K562 (cell line): ENCODE measurements around the gene STK17A. TPM values are rescaled to one million over a fixed set of nuclear protein-coding genes. Genes with fewer than 3 reads are reported as not detected.

Experiments used
- BCL6 ChIP-seq: fragments of 250-450 bp; sonication (Bioruptor Pico); IDR thresholded peaks from 2 replicates; pipeline ENCODE4 v1.4.0; 2020
- BRF1 ChIP-seq: IDR thresholded peaks from 3 replicates; pipeline ENCODE4 v1.6.1; 2011; ENCODE audit warnings: borderline replicate concordance, mild to moderate bottlenecking; ENCODE audit not compliant: insufficient read length; ENCODE audit errors: extremely low read depth
- MYBL2 ChIP-seq, 2 experiments: fragments of 450-650 bp in 1 of 2; sonication (generic) in 1 of 2; formaldehyde crosslinking in 1 of 2; IDR thresholded peaks; 2 replicates each; pipeline versions ENCODE4 v1.6.1 to v1.8.1; 2017 to 2022; ENCODE audit warnings: borderline replicate concordance in 1 of 2, inconsistent platforms in 1 of 2, low read depth in 1 of 2, mild to moderate bottlenecking in 1 of 2, missing genetic modification reagents in 1 of 2, moderate library complexity in 1 of 2
- PRMT5 ChIP-seq: sonication (generic); formaldehyde crosslinking; IDR thresholded peaks from 2 replicates; pipeline ENCODE4 v1.5.0; 2020; ENCODE audit warnings: missing genetic modification reagents
- PTRF ChIP-seq: fragments of 450-650 bp; IDR thresholded peaks from 2 replicates; pipeline ENCODE4 v1.6.1; 2016; ENCODE audit warnings: mild to moderate bottlenecking, missing genetic modification characterization, missing compliant biosample characterization
- PURB ChIP-seq: sonication (generic); formaldehyde crosslinking; IDR thresholded peaks from 2 replicates; pipeline ENCODE4 v1.9.0; 2021; ENCODE audit warnings: low read depth, mild to moderate bottlenecking, missing genetic modification reagents
- RBM17 ChIP-seq: fragments of 200-400 bp; formaldehyde crosslinking; IDR thresholded peaks from 2 replicates; pipeline ENCODE4 v1.6.1; 2017; ENCODE audit warnings: low read depth, mild to moderate bottlenecking, low read length, borderline replicate concordance
- RFX7 ChIP-seq: fragments of 250-450 bp; sonication (Bioruptor Pico); IDR thresholded peaks from 2 replicates; pipeline ENCODE4 v1.5.1; 2021; ENCODE audit warnings: mild to moderate bottlenecking
- ZBTB1 ChIP-seq: sonication (generic); formaldehyde crosslinking; IDR thresholded peaks from 2 replicates; pipeline ENCODE4 v1.8.1; 2023; ENCODE audit warnings: missing genetic modification reagents, low read depth, mild to moderate bottlenecking, borderline replicate concordance
- ZEB2 ChIP-seq: fragments of 450-650 bp; IDR thresholded peaks from 2 replicates; pipeline ENCODE4 v1.6.1; 2016
- ZNF212 ChIP-seq: fragments of 450-650 bp; formaldehyde crosslinking; IDR thresholded peaks from 2 replicates; pipeline ENCODE4 v1.4.0; 2020; ENCODE audit warnings: mild to moderate bottlenecking
- ZNF3 ChIP-seq: fragments of 250-450 bp; sonication (Bioruptor Pico); IDR thresholded peaks from 2 replicates; pipeline ENCODE4 v1.5.0; 2021; ENCODE audit warnings: mild to moderate bottlenecking, moderate library complexity
- ZNF311 ChIP-seq: fragments of 250-450 bp; sonication (Bioruptor Pico); IDR thresholded peaks from 2 replicates; pipeline ENCODE4 v1.4.0; 2020; ENCODE audit warnings: mild to moderate bottlenecking, moderate library complexity
- ZNF354B ChIP-seq: fragments of 250-450 bp; sonication (Bioruptor Pico); IDR thresholded peaks from 2 replicates; pipeline ENCODE4 v1.4.0; 2020
- ZNF507 ChIP-seq: conservative IDR thresholded peaks from 2 replicates; pipeline ENCODE4 v1.6.1; 2017; ENCODE audit warnings: missing genetic modification characterization, missing compliant biosample characterization
- ZNF830 ChIP-seq: fragments of 250-450 bp; sonication (Bioruptor Pico); IDR thresholded peaks from 2 replicates; pipeline ENCODE4 v1.5.0; 2021; ENCODE audit warnings: mild to moderate bottlenecking
- polyA plus RNA-seq, 8 experiments: library from polyadenylated mRNA; depleted of rRNA in 4 of 8; stranded (reverse) in 5 of 8; unstranded in 3 of 8; fragments of >200 nt; fragmentation: Nextera tagmentation in 2 of 8; fragmentation: Illumina TruSeq in 1 of 8; extraction: Ambion mirVana in 2 of 8; extraction: Trizol in 1 of 8; gene quantifications; 2 replicates each; pipeline versions ENCODE4 v1.2.1 to v1.2.3, GENCODE V29; 2011 to 2014; ENCODE audit warnings: inconsistent platforms in 1 of 8, missing spikeins in 1 of 8
- total RNA-seq, 7 experiments: library from RNA; depleted of rRNA in 6 of 7; stranded (reverse); fragments of >200 nt in 6 of 7; fragmentation: Illumina TruSeq in 2 of 7; extraction: Trizol in 2 of 7; gene quantifications; 2 replicates each; pipeline versions ENCODE4 v1.2.1 to v1.2.3, GENCODE V29; 2011 to 2021; ENCODE audit warnings: low replicate concordance in 1 of 7
- TF ChIP-seq, protein P1 (sequence below): fragments of 450-650 bp; IDR thresholded peaks from one replicate; pipeline ENCODE4 v1.6.1; 2018; ENCODE audit warnings: mild to moderate bottlenecking, moderate library complexity; ENCODE audit not compliant: partially characterized antibody
- TF ChIP-seq, protein P2 (sequence below): fragments of 250-450 bp; sonication (Bioruptor Pico); IDR thresholded peaks from 2 replicates; pipeline ENCODE4 v1.4.0; 2020; ENCODE audit warnings: mild to moderate bottlenecking, moderate library complexity
- TF ChIP-seq, protein P3 (sequence below), 2 experiments: IDR thresholded peaks in 1 of 2; conservative IDR thresholded peaks in 1 of 2; 2 replicates each; pipeline ENCODE4 v1.6.1; 2016; ENCODE audit warnings: low read depth in 2 of 2, mild to moderate bottlenecking in 1 of 2, missing compliant biosample characterization in 1 of 2, missing genetic modification characterization in 1 of 2, moderate library complexity in 1 of 2
- TF ChIP-seq, protein P4 (sequence below): fragments of 450-650 bp; formaldehyde crosslinking; conservative IDR thresholded peaks from 2 replicates; pipeline ENCODE4 v1.4.0; 2022; ENCODE audit warnings: mild to moderate bottlenecking, missing genetic modification characterization

Gene STK17A
- total and polyA plus RNA-seq, 9 of the 15 experiments (the other 6 are each of a cell fraction or from before 2014, with no cell fraction given), result 3.4 to 16.3 (median 13.2) TPM

GRCh38 chr7:43572516-43573049 lies 10.3 kb upstream of the STK17A start (continued):
- TF ChIP-seq, protein P1, sequence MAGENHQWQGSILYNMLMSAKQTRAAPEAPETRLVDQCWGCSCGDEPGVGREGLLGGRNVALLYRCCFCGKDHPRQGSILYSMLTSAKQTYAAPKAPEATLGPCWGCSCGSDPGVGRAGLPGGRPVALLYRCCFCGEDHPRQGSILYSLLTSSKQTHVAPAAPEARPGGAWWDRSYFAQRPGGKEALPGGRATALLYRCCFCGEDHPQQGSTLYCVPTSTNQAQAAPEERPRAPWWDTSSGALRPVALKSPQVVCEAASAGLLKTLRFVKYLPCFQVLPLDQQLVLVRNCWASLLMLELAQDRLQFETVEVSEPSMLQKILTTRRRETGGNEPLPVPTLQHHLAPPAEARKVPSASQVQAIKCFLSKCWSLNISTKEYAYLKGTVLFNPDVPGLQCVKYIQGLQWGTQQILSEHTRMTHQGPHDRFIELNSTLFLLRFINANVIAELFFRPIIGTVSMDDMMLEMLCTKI, result no peak
- TF ChIP-seq RFX7 (CRISPR knock-in tag), result no peak
- TF ChIP-seq ZNF830 (CRISPR knock-in tag), result no peak
- TF ChIP-seq PRMT5 (CRISPR knock-in tag), result no peak
- TF ChIP-seq RBM17, result no peak
- TF ChIP-seq BCL6, result no peak
- TF ChIP-seq ZNF354B (CRISPR knock-in tag), result no peak
- no peak for TF ChIP-seq BRF1
- TF ChIP-seq ZNF3 (CRISPR knock-in tag), result no peak
- TF ChIP-seq, protein P2, sequence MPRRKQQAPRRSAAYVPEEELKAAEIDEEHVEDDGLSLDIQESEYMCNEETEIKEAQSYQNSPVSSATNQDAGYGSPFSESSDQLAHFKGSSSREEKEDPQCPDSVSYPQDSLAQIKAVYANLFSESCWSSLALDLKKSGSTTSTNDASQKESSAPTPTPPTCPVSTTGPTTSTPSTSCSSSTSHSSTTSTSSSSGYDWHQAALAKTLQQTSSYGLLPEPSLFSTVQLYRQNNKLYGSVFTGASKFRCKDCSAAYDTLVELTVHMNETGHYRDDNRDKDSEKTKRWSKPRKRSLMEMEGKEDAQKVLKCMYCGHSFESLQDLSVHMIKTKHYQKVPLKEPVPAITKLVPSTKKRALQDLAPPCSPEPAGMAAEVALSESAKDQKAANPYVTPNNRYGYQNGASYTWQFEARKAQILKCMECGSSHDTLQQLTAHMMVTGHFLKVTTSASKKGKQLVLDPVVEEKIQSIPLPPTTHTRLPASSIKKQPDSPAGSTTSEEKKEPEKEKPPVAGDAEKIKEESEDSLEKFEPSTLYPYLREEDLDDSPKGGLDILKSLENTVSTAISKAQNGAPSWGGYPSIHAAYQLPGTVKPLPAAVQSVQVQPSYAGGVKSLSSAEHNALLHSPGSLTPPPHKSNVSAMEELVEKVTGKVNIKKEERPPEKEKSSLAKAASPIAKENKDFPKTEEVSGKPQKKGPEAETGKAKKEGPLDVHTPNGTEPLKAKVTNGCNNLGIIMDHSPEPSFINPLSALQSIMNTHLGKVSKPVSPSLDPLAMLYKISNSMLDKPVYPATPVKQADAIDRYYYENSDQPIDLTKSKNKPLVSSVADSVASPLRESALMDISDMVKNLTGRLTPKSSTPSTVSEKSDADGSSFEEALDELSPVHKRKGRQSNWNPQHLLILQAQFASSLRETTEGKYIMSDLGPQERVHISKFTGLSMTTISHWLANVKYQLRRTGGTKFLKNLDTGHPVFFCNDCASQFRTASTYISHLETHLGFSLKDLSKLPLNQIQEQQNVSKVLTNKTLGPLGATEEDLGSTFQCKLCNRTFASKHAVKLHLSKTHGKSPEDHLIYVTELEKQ, result no peak
- TF ChIP-seq, protein P3, sequence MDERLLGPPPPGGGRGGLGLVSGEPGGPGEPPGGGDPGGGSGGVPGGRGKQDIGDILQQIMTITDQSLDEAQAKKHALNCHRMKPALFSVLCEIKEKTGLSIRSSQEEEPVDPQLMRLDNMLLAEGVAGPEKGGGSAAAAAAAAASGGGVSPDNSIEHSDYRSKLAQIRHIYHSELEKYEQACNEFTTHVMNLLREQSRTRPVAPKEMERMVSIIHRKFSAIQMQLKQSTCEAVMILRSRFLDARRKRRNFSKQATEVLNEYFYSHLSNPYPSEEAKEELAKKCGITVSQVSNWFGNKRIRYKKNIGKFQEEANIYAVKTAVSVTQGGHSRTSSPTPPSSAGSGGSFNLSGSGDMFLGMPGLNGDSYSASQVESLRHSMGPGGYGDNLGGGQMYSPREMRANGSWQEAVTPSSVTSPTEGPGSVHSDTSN (CRISPR knock-in tag; IDR thresholded peaks at IDR 0.05; ENCODE audit: low read depth), result no peak
- TF ChIP-seq, protein P3 (tag; conservative IDR thresholded peaks at IDR 0.05; ENCODE audit: low read depth), result no peak; the same call in 1 of the 2 replicates
- no peak for TF ChIP-seq ZBTB1 (CRISPR knock-in tag)
- TF ChIP-seq MYBL2 (IDR thresholded peaks at IDR 0.05; ENCODE audit: low read depth), result no peak
- TF ChIP-seq MYBL2 (CRISPR knock-in tag; IDR thresholded peaks at IDR 0.05; ENCODE audit: borderline replicate concordance), result no peak
- TF ChIP-seq ZNF311 (CRISPR knock-in tag), result no peak
- TF ChIP-seq ZEB2, result 0 out of 2 replicates have a peak, but pooled peaks have one; percentile 15
- TF ChIP-seq PURB (CRISPR knock-in tag), result no peak
- no peak for TF ChIP-seq ZNF507 (tag)
- no peak for TF ChIP-seq ZNF212 (CRISPR knock-in tag)
- TF ChIP-seq, protein P4, sequence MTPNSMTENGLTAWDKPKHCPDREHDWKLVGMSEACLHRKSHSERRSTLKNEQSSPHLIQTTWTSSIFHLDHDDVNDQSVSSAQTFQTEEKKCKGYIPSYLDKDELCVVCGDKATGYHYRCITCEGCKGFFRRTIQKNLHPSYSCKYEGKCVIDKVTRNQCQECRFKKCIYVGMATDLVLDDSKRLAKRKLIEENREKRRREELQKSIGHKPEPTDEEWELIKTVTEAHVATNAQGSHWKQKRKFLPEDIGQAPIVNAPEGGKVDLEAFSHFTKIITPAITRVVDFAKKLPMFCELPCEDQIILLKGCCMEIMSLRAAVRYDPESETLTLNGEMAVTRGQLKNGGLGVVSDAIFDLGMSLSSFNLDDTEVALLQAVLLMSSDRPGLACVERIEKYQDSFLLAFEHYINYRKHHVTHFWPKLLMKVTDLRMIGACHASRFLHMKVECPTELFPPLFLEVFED, result no peak
- TF ChIP-seq PTRF, result no peak
